ENCODE data around the gene CGB1. TPM values are rescaled to one million over a fixed set of nuclear protein-coding genes. Genes with fewer than 3 reads are reported as not detected.
"Not testable (repeated sequence)": the region's sequence is repeated elsewhere in the genome, so short reads cannot be mapped to it uniquely, and the experiment has no call there.

CGB1 gene
- polyA plus RNA-seq (2013): not detected

- H3K9me3 ChIP-seq (ENCODE audit: control extremely low read depth in 1 of 5, control insufficient read depth in 4 of 5, insufficient read depth in 2 of 5, low read depth in 1 of 5, low read length in 4 of 5); CTCF ChIA-PET; H3K27ac ChIP-seq (ENCODE audit: insufficient read depth in 1 of 2, low read depth in 1 of 2, low read length in 2 of 2, poor library complexity in 1 of 2, severe bottlenecking in 2 of 2); POLR2A ChIA-PET; H3K4me1 ChIP-seq (ENCODE audit: control extremely low read depth in 1 of 4, control insufficient read depth in 4 of 4, insufficient read depth in 4 of 4, low read length in 3 of 4); H3K27me3 ChIP-seq (replicated peaks in 2 of 5; ENCODE audit: control insufficient read depth in 4 of 5, insufficient read depth in 5 of 5, low read length in 4 of 5); H3K4me3 ChIP-seq (ENCODE audit: control insufficient read depth in 1 of 7, extremely low read depth in 1 of 7, insufficient read depth in 4 of 7, low read depth in 2 of 7, low read length in 6 of 7); H3K36me3 ChIP-seq (ENCODE audit: control insufficient read depth in 4 of 4, insufficient read depth in 4 of 4, low read length in 3 of 4): not testable (repeated sequence)
- peak; percentile 22 to 40 (median 31) for DNase-seq
- 91% methylated on average over 5 of the region's 18 CpGs for WGBS (ENCODE audit: insufficient coverage)
These were observed at the start of gene CGB1 for GRCh38 chr19:49036815-49037214. TSS of gene CGB1 (minus strand) at chr19:49036895. CDS start at chr19:49036711, 184 bp downstream.

DNA sequence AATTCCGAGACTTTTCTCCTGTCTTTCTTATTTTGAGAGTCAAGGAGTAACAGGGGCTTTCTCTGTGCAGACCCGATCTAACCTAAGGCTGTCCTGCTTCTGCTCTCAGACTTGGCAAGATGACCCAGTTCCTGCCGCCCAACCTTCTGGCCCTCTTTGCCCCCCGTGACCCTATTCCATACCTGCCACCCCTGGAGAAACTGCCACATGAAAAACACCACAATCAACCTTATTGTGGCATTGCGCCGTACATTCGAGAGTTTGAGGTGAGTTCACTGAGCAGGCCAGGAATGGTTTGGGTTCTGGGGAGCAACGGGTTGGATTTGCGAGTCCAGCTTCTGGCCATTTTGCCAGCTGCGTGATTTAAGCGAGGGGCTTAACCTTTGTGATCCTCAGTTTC, 49.6 kb upstream of the CGB1 start:
- POLR2A ChIA-PET: no interaction called here
- H3K4me3 ChIP-seq (ENCODE audit: control insufficient read depth in 1 of 7, extremely low read depth in 1 of 7, insufficient read depth in 4 of 7, low read depth in 2 of 7, low read length in 6 of 7): peak overlapping the region; percentile 82 to 99 (median 93)

DNA sequence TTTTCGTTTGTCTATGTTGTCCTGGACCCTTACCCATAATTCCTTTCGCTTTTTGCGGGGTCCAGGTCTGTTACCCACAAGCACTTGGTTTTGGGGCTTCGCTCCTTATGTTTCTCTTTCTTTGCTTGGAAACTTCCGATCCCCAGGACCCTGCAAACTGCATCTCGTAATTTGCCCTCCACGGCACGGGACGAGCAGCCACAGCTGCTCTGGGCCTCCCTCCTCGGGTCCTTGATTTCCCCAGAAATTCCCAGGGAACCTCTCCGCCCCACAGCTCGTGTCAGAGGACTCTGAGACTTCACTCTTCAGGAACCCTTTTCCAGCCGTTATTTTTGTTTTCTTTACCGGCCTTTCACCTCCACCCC, 49.2 kb upstream of the CGB1 start:
- Histone ChIP-seq H3K36me3 (ENCODE audit: control insufficient read depth in 4 of 4, insufficient read depth in 4 of 4, low read length in 3 of 4) (peaks cover 10 to 32% (median 26%) of the 10 kb centered on the region in 4 experiments), H3K27me3 (replicated peaks in 2 of 5; ENCODE audit: control insufficient read depth in 4 of 5, insufficient read depth in 5 of 5, low read length in 4 of 5) (no peaks in the 10 kb centered on the region), H3K9me3 (ENCODE audit: control extremely low read depth in 1 of 5, control insufficient read depth in 4 of 5, insufficient read depth in 2 of 5, low read depth in 1 of 5, low read length in 4 of 5) (no peaks in the 10 kb centered on the region), H3K4me3 (ENCODE audit: control insufficient read depth in 1 of 7, extremely low read depth in 1 of 7, insufficient read depth in 4 of 7, low read depth in 2 of 7, low read length in 6 of 7) (peak overlapping the region; percentile 82 to 99 (median 93)), H3K27ac (ENCODE audit: insufficient read depth in 1 of 2, low read depth in 1 of 2, low read length in 2 of 2, poor library complexity in 1 of 2, severe bottlenecking in 2 of 2) (peak overlapping the region; percentile 78 to 93), H3K4me1 (ENCODE audit: control extremely low read depth in 1 of 4, control insufficient read depth in 4 of 4, insufficient read depth in 4 of 4, low read length in 3 of 4) (peaks cover 0 to 23% (median 20%) of the 10 kb centered on the region in 4 experiments)
- ChIA-PET POLR2A (no interaction called here), CTCF (interaction anchor here (0.8 kb wide), 1 partner anchor 9 kb away, joined by 4 read pairs; no protein-coding TSS in a partner anchor)
- WGBS (ENCODE audit: insufficient coverage): 3% methylated on average over 14 of the region's 14 CpGs
- no peak for DNase-seq

More for the DNA sequence above, 49.6 kb upstream of the CGB1 start:
- Histone ChIP-seq H3K4me1 (ENCODE audit: control extremely low read depth in 1 of 4, control insufficient read depth in 4 of 4, insufficient read depth in 4 of 4, low read length in 3 of 4) (peaks cover 0 to 23% (median 20%) of the 10 kb centered on the region in 4 experiments), H3K9me3 (ENCODE audit: control extremely low read depth in 1 of 5, control insufficient read depth in 4 of 5, insufficient read depth in 2 of 5, low read depth in 1 of 5, low read length in 4 of 5) (no peaks in the 10 kb centered on the region), H3K27me3 (replicated peaks in 2 of 5; ENCODE audit: control insufficient read depth in 4 of 5, insufficient read depth in 5 of 5, low read length in 4 of 5) (no peaks in the 10 kb centered on the region), H3K27ac (ENCODE audit: insufficient read depth in 1 of 2, low read depth in 1 of 2, low read length in 2 of 2, poor library complexity in 1 of 2, severe bottlenecking in 2 of 2) (peak overlapping the region; percentile 78 to 93), H3K36me3 (ENCODE audit: control insufficient read depth in 4 of 4, insufficient read depth in 4 of 4, low read length in 3 of 4) (peaks cover 12 to 36% (median 29%) of the 10 kb centered on the region in 4 experiments)
- CTCF ChIA-PET: interaction anchor here (0.8 to 2.0 kb wide), 3 partner anchors 9 to 12 kb away, joined by 4 to 8 read pairs (median 5); no protein-coding TSS in a partner anchor
- 74% methylated on average over 11 of the region's 11 CpGs for WGBS (ENCODE audit: insufficient coverage)
- no peak for DNase-seq

GRCh38 chr19:49085020-49085867, 48.5 kb upstream of the CGB1 start, which contains the start of gene SNRNP70:
TSS of gene SNRNP70 (plus strand) at chr19:49085451. CDS start at chr19:49086415, 964 bp downstream.
- WGBS (ENCODE audit: insufficient coverage): under 1% methylated on average over 77 of the region's 89 CpGs
- DNase-seq: peak; percentile 100
- H3K36me3 ChIP-seq (ENCODE audit: control insufficient read depth in 4 of 4, insufficient read depth in 4 of 4, low read length in 3 of 4): peaks cover 4 to 26% (median 20%) of the 10 kb centered on the region in 4 experiments
- CTCF ChIA-PET: no interaction called here
- no peaks in the 10 kb centered on the region for H3K9me3 ChIP-seq (ENCODE audit: control extremely low read depth in 1 of 5, control insufficient read depth in 4 of 5, insufficient read depth in 2 of 5, low read depth in 1 of 5, low read length in 4 of 5)
- H3K27ac ChIP-seq (ENCODE audit: insufficient read depth in 1 of 2, low read depth in 1 of 2, low read length in 2 of 2, poor library complexity in 1 of 2, severe bottlenecking in 2 of 2): peak within 1 kb of the TSS; percentile 78 to 93
- peak within 1 kb of the TSS; percentile 82 to 99 (median 93) for H3K4me3 ChIP-seq (ENCODE audit: control insufficient read depth in 1 of 7, extremely low read depth in 1 of 7, insufficient read depth in 4 of 7, low read depth in 2 of 7, low read length in 6 of 7)
- H3K4me1 ChIP-seq (ENCODE audit: control extremely low read depth in 1 of 4, control insufficient read depth in 4 of 4, insufficient read depth in 4 of 4, low read length in 3 of 4): peaks cover 0 to 23% (median 20%) of the 10 kb centered on the region in 4 experiments
- POLR2A ChIA-PET: interaction anchor here (0.5 kb wide), 1 partner anchor 32 kb away, joined by 4 read pairs; no protein-coding TSS in a partner anchor
- no peaks in the 10 kb centered on the region for H3K27me3 ChIP-seq (replicated peaks in 2 of 5; ENCODE audit: control insufficient read depth in 4 of 5, insufficient read depth in 5 of 5, low read length in 4 of 5)

GRCh38 chr19:49084206-49085019, 47.7 kb upstream of the CGB1 start:
- ChIA-PET POLR2A (interaction anchor here (0.5 kb wide), 1 partner anchor 31 kb away, joined by 4 read pairs; no protein-coding TSS in a partner anchor), CTCF (no interaction called here)
- WGBS (ENCODE audit: insufficient coverage): 76% methylated on average over 24 of the region's 26 CpGs
- DNase-seq: no peak
- peaks cover 0 to 20% (median 15%) of the 10 kb centered on the region in 4 experiments for H3K36me3 ChIP-seq (ENCODE audit: control insufficient read depth in 4 of 4, insufficient read depth in 4 of 4, low read length in 3 of 4)
- no peaks in the 10 kb centered on the region for H3K27me3 ChIP-seq (replicated peaks in 2 of 5; ENCODE audit: control insufficient read depth in 4 of 5, insufficient read depth in 5 of 5, low read length in 4 of 5)
- H3K4me3 ChIP-seq (ENCODE audit: control insufficient read depth in 1 of 7, extremely low read depth in 1 of 7, insufficient read depth in 4 of 7, low read depth in 2 of 7, low read length in 6 of 7): peak overlapping the region in 6 of 7 experiments; percentile 36 to 98 (median 88)
- H3K9me3 ChIP-seq (ENCODE audit: control extremely low read depth in 1 of 5, control insufficient read depth in 4 of 5, insufficient read depth in 2 of 5, low read depth in 1 of 5, low read length in 4 of 5): no peaks in the 10 kb centered on the region
- H3K4me1 ChIP-seq (ENCODE audit: control extremely low read depth in 1 of 4, control insufficient read depth in 4 of 4, insufficient read depth in 4 of 4, low read length in 3 of 4): peaks cover 0 to 23% (median 20%) of the 10 kb centered on the region in 4 experiments
- H3K27ac ChIP-seq (ENCODE audit: insufficient read depth in 1 of 2, low read depth in 1 of 2, low read length in 2 of 2, poor library complexity in 1 of 2, severe bottlenecking in 2 of 2): peak overlapping the region in 1 of 2 experiments; percentile 93

GRCh38 chr19:49081273-49081672, 44.6 kb upstream of the CGB1 start:
- DNase-seq: no peak
- 92% methylated on average over 1 of the region's 1 CpG for WGBS (ENCODE audit: insufficient coverage)
- no peaks in the 10 kb centered on the region for H3K9me3 ChIP-seq (ENCODE audit: control extremely low read depth in 1 of 5, control insufficient read depth in 4 of 5, insufficient read depth in 2 of 5, low read depth in 1 of 5, low read length in 4 of 5)
- no peaks in the 10 kb centered on the region for H3K36me3 ChIP-seq (ENCODE audit: control insufficient read depth in 4 of 4, insufficient read depth in 4 of 4, low read length in 3 of 4)
- no peak overlapping the region for H3K27ac ChIP-seq (ENCODE audit: insufficient read depth in 1 of 2, low read depth in 1 of 2, low read length in 2 of 2, poor library complexity in 1 of 2, severe bottlenecking in 2 of 2)
- peaks cover 0 to 13% (median 10%) of the 10 kb centered on the region in 4 experiments for H3K4me1 ChIP-seq (ENCODE audit: control extremely low read depth in 1 of 4, control insufficient read depth in 4 of 4, insufficient read depth in 4 of 4, low read length in 3 of 4)
- ChIA-PET CTCF (interaction anchor here (1.3 kb wide), 1 partner anchor 16 kb away, joined by 5 read pairs; no protein-coding TSS in a partner anchor), POLR2A (no interaction called here)
- no peaks in the 10 kb centered on the region for H3K27me3 ChIP-seq (replicated peaks in 2 of 5; ENCODE audit: control insufficient read depth in 4 of 5, insufficient read depth in 5 of 5, low read length in 4 of 5)
- no peak overlapping the region for H3K4me3 ChIP-seq (ENCODE audit: control insufficient read depth in 1 of 7, extremely low read depth in 1 of 7, insufficient read depth in 4 of 7, low read depth in 2 of 7, low read length in 6 of 7)

All from common myeloid progenitor, CD34-positive (primary cell).